ENCODE measurements around the gene CDHR1.
A peak's percentile ranks its signal among the peaks of the same experiment; 100 is the strongest.
"Not testable (repeated sequence)": the region's sequence is repeated elsewhere in the genome, so short reads cannot be mapped to it uniquely, and the experiment has no call there.

CDHR1 gene

GRCh38 chr10:84194424-84195043 is at the start of gene CDHR1:
TSS of gene CDHR1 (plus strand) at chr10:84194537. CDS start at chr10:84194761, 224 bp downstream.
- peak; percentile 29 for DNase-seq

GRCh38 chr10:84147347-84147746 is 47.0 kb upstream of the CDHR1 start:
- DNase-seq, result no peak

- DNase-seq, result peak; percentile 39
These were observed 46.2 kb upstream of the CDHR1 start for GRCh38 chr10:84148006-84148597.

DNA sequence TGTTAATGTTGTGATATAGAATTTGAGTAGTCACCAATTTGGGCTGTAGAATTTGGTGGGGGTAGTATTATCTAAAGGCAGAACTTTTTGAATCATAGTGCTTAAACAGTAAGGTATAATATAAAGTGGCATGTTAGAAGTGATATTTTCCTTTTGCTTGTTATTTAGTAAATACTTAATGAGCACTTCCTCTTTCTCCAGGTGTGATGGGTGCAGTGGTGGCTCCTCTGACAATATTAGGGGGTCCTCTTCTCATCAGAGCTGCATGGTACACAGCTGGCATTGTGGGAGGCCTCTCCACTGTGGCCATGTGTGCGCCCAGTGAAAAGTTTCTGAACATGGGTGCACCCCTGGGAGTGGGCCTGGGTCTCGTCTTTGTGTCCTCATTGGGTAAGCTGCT is 44.5 kb upstream of the CDHR1 start:
- DNase-seq, result no peak

DNA sequence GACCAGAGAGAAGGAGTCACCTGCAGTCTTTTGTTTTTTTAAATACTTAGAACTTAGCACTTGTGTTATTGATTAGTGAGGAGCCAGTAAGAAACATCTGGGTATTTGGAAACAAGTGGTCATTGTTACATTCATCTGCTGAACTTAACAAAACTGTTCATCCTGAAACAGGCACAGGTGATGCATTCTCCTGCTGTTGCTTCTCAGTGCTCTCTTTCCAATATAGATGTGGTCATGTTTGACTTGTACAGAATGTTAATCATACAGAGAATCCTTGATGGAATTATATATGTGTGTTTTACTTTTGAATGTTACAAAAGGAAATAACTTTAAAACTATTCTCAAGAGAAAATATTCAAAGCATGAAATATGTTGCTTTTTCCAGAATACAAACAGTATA is 41.6 kb upstream of the CDHR1 start:
- no peak for DNase-seq

GRCh38 chr10:84155521-84155920 is 38.8 kb upstream of the CDHR1 start:
- DNase-seq, result no peak

DNA sequence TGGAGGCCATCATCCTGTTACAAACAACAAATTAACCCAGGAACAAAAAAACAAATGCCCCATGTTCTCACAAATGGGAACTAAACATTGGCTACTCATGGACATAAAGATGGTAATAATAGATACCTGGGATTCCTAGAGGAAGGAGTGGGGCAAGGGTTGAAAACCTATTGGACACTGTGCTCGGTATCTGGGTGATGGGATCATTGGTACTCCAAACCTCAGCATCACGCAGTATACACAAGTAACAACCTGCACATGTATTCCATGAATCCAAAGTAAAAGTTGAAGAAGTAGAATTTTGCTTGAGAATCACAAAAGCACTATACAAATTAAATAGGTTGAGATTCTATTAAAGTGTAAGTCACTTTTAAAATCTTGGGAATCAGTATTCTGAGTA is 38.3 kb upstream of the CDHR1 start:
- no peak for DNase-seq

GRCh38 chr10:84156768-84157167 is 37.6 kb upstream of the CDHR1 start:
- peak; percentile 55 for DNase-seq

DNA sequence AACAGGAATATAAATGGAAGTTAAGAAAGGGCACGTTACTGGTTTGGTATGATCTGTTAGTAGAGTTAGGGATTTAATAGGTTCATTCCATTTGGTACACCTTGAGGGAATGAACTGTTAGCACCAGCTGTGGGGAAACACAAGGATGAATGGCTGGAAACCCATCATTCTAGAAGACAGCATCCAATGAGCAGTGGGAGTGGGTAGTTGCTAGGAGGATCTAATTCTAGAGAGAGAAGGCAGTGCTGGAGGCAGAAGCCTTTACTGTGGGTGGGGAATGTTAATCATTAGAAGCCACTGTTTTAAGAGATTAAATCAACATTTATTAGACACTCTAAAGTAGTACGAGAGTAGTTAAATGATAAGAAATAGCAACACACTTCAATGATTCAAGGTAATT is 36.3 kb upstream of the CDHR1 start:
- no peak for DNase-seq

GRCh38 chr10:84158550-84158949 is 35.8 kb upstream of the CDHR1 start:
- no peak for DNase-seq

DNA sequence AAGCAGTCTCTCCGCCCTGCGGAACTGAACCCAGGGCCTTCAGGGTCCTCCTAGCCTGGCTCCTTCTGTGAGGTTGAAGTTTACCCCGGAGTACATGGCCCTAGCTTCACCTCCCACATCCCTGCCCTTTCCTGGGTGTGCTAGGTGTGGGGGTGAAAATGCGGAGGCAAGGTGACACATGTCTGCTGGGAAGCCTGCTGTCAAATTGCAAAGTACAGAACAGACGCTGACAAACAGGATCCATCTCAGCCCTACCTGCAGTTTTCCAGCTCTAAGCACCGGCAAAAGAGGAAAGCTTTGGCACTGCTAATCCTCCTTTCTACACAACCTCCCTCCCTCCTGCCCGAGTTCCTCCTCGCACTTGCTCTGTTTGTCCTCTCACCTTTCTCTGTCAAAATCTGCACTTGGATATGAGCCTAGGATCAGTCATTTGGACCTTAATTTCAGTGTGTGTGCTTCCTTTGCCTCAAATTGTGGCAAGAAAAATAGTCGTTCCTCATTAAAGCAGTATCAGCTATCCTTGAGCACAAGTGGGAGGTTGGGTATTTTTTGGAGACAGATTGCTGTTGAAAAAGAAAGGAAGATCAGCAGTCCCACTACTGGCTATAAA is 35.2 kb upstream of the CDHR1 start:
- no peak for DNase-seq

DNA sequence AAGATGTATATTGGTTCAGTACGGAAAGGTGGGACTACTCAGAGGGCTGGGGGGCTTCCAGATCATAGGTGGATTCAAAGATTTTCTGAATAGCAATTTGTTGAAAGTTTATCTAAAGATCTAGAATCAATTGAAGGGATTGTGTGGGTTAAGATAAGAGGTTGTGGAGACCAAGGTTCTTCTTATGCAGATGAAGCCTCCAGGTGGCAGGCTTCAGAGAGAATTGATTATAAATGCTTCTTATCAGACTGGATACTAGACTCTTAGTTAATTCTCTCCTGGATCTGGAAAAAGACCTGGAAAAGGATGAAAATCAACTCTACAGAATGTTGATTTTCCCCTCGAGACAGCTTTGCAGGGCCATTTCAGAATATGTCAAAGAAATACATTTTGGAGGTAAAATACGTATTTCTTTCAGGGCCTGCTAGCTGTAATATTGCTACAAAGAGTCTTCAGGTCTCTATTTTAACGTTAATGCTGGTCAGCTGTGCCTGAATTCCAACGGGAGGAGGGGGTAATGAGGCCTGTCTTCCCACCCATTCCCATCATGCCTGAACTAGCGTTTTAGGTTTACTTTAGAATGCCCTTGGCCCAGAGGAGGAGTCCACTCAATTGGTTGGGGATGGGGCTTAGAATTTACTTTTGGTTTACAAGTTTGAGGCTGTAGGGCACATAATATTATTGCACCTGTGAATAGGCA is 33.5 kb upstream of the CDHR1 start:
- DNase-seq, result no peak

DNA sequence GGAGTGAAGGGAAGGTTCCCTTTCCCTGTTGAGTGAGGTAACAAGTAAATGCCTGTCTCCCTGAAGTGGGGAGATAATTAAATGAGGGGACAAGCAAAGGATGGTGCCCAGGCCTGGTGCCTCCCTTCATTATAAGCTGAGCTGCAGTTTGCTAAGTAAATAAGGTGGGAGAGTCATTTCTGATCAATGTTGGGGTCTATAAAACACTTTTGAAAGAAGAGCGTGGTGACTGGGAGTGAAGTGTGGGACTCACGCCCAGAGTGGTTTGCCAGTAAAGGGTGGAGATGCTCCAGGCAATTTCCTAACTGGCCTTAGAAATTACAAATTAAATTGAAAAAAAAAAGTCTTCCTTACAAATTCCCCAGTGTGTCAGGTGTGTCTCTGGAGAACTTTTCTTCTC is 30.3 kb upstream of the CDHR1 start:
- no peak for DNase-seq

DNA sequence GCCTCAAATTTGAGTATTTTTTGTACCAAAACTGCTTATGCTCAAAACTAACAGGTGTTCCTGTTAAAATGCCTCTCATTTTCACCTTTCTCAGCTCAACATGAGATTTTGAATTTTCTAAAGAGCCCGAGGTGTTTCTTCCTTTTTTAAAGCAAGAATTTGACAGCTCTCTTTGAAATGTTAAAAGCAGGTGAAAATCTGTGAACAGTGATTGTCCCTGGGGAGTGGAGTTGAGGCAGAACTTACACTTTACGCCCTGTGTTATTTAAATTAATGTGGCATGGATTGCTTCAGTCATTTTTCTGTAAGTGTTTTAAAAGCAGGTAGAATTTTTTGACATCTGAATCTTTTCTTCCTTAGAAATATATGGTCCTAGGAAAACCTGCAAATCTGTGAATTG is 29.9 kb upstream of the CDHR1 start:
- no peak for DNase-seq

DNA sequence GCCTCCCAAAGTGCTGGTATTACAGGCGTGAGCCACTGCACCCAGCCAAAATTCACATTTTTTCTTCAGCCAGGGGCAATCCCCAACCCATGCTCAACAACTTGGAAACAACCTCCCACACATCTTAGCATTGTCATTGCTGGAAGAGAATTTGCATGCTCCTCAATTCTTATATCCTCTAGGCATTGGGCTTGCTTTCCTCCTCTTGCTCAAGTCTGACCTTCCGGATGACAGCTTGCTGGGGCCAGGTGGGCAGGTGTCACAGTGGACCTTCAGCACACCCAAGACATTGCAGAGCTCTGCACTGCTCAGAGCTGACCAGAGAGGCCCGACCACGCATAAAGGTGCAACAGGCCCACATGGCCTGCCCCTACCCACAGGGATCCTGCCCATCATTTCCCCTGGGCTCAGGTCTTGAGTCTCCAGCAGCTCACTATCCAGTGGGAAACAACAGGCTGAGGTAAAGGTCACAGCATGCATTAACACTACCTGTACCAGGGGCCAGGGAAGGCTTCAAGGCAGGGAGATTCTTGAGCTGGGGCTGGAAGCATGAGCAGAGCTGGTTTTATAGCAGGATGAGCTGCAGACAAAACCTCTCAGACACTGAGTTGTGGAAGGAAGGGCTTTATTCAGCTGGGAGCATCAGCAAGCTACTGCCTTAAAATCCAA is 27.6 kb upstream of the CDHR1 start:
- no peak for DNase-seq

GRCh38 chr10:84167289-84167653 is 27.1 kb upstream of the CDHR1 start:
- not testable (repeated sequence) for DNase-seq

DNA sequence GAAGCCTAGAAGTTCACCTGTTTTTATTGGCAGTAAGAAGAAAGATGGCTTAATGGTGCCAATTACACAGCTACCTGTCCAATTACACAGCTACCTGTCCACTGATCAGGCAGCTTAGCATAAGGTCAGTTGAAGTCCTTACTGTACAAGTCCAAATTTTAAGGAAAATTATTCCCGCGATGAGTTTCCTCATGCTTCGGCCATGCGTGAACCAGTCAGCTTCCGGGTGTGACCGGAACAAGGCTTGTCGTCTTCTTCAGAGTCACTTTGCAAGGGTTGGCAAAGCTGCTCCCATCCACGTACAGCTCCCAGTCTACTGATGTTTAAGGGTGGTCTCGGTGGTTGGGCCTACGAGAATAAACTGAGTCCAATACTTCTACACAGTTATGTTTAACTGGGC is 26.0 kb upstream of the CDHR1 start:
- DNase-seq, result not testable (repeated sequence)

DNA sequence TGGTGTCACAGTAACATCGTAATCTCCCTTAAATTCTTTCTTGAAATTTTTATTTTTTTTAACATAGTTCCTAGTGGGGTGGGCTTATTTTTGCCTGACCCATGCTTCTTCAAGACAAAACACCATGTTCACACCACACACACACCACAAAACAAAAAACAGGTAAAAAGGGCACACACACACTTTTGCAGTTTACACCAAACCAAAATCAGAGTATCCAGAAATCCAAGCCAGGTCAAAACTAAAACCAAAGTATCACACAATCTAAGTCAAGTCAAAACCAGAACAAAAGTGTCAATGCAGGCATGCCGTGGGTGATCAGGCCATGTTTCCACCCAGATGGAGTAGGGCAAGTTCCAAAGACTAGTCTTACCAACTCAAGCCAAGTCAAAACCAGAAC is 23.1 kb upstream of the CDHR1 start:
- not testable (repeated sequence) for DNase-seq

GRCh38 chr10:84171700-84172466 is 22.5 kb upstream of the CDHR1 start:
- DNase-seq, result not testable (repeated sequence)

- DNase-seq, result no peak
These were observed 21.6 kb upstream of the CDHR1 start for GRCh38 chr10:84172467-84173356.

- no peak for DNase-seq
These were observed 20.8 kb upstream of the CDHR1 start, which contains the start of gene GPR15LG for GRCh38 chr10:84173501-84173929. TSS of gene GPR15LG (plus strand) at chr10:84173801. CDS start at chr10:84173852, 51 bp downstream.

Data from activated CD4-positive, alpha-beta T cell treated with anti-CD3 and anti-CD28 coated beads, Interleukin-2, Interleukin-6, amounts not matched to agents 100 ng/mL and 50 ng/mL, durations not matched to agents 16 hours and 8 hours (primary cell).